NCI-H1436 treated with DMSO at 0.1 percent for 48 hours (cell line): ENCODE results near the gene RFPL1.

Experiments used
- DNase-seq: peaks from one replicate; lab custom pipeline; 2025; lab: John Stamatoyannopoulos, UW

RFPL1 gene

DNA sequence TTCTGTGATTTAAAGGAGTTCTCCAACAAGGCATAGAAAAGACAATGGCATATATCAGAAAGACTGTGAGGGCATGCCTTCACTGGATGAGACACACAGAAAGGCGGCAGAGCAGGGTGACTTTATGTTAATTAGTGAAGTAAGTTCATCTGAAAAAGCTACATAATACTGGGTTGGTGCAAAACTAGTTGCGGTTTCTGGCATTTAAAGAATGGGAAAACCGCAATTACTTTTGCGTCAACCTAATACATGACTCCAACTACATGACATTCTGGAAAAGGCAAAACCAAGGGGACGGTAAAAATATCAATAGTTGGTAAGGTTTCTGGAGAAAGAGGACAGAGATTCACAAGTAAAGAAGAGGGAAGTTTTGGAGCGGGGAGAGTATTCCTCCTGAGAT, 5.1 kb downstream of the RFPL1 start:
- no peak for DNase-seq

GRCh38 chr22:29443861-29444792, 5.7 kb downstream of the RFPL1 start:
- no peak for DNase-seq

- no peak for DNase-seq
Observed at GRCh38 chr22:29445508-29445907, 7.1 kb downstream of the RFPL1 start.

- DNase-seq = no peak
Observed at GRCh38 chr22:29447906-29448305, 9.5 kb downstream of the RFPL1 start.

GRCh38 chr22:29449296-29449875, 11.0 kb downstream of the RFPL1 start:
- DNase-seq = no peak

DNA sequence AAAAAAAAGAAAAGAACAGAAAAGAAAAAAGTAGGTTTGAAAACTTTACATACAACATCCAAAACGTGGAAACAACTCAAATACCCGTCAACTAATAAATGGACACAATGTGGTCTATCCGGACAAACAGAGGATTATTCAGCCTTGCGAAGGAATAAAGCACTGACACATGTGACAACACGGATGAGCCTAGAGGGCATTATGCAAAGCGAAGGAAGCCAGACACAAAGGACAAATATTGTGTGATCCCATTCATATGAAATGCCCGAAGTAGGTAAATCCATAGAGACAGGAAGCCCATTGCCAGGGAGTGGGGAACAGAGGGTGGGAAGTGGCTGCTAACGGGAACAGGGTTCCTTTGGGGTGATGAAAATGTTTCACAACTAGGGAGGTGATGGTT, 11.8 kb downstream of the RFPL1 start:
- no peak for DNase-seq

DNA sequence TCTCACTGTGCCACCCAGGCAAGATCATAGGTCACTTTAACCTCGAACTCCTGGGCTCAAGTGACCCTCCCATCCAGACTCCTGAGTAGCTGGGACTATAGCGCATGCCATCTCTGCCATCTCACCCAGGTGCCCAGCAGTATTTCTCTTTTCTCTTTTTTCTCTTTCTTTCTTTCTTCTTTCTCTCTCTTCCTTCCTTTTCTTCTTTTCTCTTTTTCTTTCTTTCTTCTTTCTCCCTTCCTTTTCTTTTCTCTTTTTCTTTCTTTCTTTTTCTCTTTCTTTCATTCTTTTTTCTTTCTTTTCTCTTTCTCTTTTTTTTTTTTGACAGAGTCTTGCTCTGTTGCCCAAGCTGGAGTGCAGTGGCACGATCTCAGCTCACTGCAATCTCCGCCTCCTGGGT, 13.5 kb downstream of the RFPL1 start:
- DNase-seq = no peak

- no peak for DNase-seq
Observed at GRCh38 chr22:29454276-29454675, 15.9 kb downstream of the RFPL1 start.

DNA sequence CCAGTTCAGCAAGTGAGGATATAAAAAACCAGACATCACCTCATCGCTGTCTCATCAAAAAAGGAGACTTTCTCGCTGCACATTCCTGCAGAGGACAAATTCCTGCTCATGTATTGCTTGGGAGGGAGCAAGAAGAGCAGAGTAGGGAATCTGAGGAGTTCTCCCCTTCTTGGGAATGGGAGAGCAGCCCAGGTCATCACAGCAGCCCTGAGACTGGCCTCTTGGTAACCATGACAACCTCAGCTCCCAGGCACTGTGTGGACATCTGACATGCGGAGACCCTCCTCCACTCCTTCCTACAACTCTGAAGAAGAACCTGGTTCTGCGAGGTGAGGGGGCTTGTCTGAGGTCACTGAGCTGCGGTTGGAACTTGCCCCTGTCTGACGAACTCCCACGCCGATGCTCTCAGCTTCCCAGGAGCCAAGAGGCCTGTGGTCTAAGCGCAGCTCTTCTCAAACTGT, 17.9 kb downstream of the RFPL1 start:
- DNase-seq = no peak

DNA sequence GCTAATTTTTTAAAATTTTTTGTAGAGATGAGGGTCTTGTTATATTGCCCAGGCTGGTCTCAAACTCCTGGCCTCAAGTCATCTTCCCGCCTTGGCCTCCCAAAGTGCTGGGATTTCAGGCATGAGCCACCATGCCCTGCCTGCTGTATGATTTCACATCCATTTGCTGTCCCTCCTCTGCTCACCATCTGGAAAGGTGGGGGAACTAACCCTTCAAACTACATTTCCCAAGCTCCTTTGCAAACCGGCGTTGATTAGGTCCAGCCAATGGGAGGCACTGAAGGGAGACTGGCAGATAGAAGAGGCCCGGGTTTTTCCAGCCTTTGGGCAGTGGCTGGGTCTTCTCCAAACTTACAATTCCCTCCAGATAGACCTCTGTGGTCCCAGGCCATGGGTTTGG, 19.3 kb downstream of the RFPL1 start:
- no peak for DNase-seq

DNA sequence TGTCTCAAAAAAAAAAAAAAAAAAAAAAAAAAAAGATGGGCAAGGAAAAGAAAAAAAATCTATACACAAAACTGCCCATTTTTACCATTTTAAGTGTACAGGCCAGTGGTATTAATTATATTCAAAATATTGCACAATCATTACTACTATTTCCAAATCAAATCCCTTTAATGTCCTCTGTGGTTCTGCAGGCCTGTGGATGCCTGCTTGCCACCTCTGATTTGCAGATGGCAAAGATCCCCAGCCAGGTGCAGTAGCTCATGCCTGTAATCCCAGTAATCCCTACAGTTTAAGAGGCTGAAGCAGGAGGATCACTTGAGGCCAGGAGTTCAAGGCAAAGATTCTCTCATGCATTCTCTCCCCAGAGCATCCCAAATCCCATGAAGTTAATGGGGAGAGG, 20.2 kb downstream of the RFPL1 start:
- no peak for DNase-seq

- no peak for DNase-seq
Observed at GRCh38 chr22:29459773-29460172, 21.4 kb downstream of the RFPL1 start.

DNA sequence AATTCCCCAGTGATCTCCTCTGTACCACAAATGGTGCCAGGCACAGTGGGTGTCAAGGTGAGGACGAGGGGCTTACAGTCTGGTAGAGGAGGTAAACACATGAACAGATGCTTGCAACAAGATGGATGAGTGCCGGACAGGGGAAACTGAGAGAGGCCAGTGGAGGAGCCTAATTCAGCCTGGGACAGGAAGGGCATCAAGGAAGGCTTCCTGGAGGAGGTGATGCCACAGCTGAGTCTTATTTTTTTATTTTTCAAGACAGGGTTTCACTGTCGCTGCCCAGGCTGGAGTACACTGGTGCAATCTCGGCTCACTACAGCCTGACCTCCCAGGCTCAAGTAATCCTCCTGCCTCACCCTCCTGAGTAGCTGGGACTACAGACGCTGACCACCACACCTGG, 22.9 kb downstream of the RFPL1 start:
- no peak for DNase-seq

- no peak for DNase-seq
Observed at GRCh38 chr22:29463629-29464028, 25.2 kb downstream of the RFPL1 start.

GRCh38 chr22:29464581-29464980, 26.2 kb downstream of the RFPL1 start:
- DNase-seq = no peak

GRCh38 chr22:29469755-29470154, 31.4 kb downstream of the RFPL1 start:
- DNase-seq = no peak

- DNase-seq = peak; percentile 14
Observed at GRCh38 chr22:29470159-29470855, 31.9 kb downstream of the RFPL1 start.

GRCh38 chr22:29473001-29473400, 34.6 kb downstream of the RFPL1 start:
- no peak for DNase-seq

DNA sequence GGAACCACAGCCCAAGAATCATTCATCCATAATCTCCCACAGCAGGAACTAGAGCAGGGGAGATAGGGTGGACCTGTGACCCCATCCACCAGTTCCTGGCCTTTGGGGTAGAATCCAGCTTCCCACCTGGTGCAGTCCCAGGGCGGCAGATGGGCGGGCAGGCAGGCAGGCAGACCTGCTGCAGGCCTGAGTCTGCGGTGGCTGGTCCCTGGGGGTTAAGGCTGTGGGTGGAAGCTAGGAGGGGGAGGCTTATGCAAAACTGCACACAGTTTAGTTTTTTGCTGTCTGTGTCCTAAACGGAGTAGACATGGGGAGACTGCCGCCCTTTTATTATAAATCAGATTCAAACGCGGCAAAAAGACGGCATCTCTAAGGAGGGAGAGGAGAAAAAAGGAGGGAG, 37.2 kb downstream of the RFPL1 start:
- peak; percentile 19 for DNase-seq

DNA sequence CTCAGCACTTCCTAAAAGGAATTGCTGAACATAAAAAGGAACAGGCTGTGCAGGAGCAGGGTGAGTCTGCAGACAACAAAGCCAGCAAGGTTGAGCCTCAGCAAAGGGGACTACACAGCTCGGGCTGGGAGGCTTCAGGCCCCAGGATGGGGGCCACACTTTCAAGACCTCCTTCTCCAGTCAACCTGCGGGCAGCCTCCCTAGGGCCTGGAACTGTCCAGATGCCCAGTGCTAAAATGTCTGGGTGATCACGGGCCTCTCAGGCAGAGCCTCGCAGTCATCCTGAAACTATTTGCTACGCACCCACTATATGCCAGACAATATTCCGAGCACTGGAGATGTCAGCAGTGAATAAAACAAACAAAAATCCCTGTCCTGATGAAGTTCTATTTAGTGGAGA, 37.7 kb downstream of the RFPL1 start:
- no peak for DNase-seq

DNA sequence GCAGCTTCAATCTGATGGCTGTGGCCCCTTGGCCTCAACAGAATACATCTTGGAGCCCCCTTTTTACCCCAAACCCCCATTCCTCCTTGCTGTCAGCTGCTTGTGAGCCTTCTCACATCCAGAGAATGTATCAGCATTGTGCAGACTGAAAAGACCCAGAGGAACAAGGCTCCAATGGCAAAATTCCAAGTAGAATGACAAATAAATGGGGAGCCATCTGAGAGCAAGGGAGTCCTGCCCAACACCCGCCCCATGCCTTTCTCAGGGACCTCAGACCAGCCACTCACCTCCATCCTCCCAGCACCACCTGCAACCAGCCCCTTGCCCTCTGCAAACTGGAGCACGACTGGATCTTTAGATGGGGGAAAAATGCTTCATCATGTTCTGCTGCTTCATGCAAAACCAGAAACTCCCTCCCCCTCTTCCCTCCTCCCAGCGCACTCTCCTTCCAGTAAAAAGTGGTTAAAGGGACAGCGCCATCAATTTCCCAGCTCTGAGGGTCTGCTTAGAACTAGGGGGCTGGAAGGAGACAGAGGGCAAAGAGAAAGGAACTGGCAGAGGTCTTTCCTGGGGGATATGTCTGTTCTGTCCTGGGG, 39.4 kb downstream of the RFPL1 start:
- no peak for DNase-seq
